Esophagus mucosa (tissue), 1 donor: ENCODE measurements around the gene ADSL. TPM values are rescaled to one million over a fixed set of nuclear protein-coding genes. Genes with fewer than 3 reads are reported as not detected.
"Not testable (repeated sequence)": the region's sequence is repeated elsewhere in the genome, so short reads cannot be mapped to it uniquely, and the experiment has no call there.

Source experiments
- ATAC-seq: fragments of 200-7000 bp; cut with Tn5 transposase; one replicate; pipeline ENCODE4 v1.9.1; 2020
- total RNA-seq: library from RNA; stranded (reverse); gene quantifications from one replicate; pipeline ENCODE4 v1.2.4, GENCODE V29; 2023
- donor health status: DM: yes; HTN: yes; CAD: no.

The ADSL gene
- total RNA-seq = 28.2 TPM

- ATAC-seq = peak; percentile 89
Measured at GRCh38 chr22:40346185-40347118, at the start of gene ADSL. TSS of gene ADSL (plus strand) at chr22:40346500. CDS start at chr22:40346559, 59 bp downstream.

- ATAC-seq = no peak
Measured at GRCh38 chr22:40300316-40300715, 46.0 kb upstream of the ADSL start.

GRCh38 chr22:40300884-40301672 is 45.2 kb upstream of the ADSL start:
- no peak for ATAC-seq

- no peak for ATAC-seq
Measured at GRCh38 chr22:40302149-40302548, 44.2 kb upstream of the ADSL start.

DNA sequence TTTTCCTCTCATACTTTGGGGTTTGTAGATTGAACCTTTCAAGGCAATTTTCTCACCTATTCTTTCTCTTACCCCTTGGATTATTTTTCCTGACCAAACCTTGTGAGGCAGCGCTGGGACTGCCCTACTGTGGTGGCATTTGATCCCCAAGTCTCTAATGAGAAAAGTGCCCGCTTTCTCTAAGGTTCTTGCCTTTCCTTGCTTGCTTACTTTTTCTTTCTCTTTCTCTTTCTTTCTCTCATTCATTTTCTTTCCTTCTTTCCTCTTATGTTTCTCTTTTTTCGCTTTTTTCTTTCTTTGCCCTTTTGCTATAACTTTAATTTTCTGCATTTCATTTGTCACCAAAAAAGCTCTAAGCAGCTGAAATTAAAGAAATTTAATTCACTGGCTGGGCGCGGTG is 40.7 kb upstream of the ADSL start:
- no peak for ATAC-seq

- ATAC-seq = no peak
Measured at GRCh38 chr22:40308999-40309573, 37.2 kb upstream of the ADSL start.

DNA sequence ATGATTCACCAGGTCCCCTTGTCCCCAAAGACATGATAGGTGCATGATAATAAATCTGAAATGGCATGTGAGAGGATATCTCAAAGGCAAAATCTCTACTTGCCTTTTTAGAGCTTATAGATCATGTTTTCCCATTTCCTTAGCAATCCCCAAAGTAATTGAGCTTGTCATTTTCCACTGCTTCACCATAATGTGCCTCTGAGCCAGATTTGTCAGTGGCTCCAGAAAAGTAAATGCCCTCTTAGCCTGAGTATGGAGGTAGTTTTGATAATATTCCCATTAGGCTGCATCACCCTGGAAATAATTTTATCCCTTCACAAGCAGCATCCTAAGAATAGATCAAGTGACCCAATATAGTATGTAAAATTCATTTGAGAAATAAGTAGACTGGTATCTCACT is 36.7 kb upstream of the ADSL start:
- no peak for ATAC-seq

DNA sequence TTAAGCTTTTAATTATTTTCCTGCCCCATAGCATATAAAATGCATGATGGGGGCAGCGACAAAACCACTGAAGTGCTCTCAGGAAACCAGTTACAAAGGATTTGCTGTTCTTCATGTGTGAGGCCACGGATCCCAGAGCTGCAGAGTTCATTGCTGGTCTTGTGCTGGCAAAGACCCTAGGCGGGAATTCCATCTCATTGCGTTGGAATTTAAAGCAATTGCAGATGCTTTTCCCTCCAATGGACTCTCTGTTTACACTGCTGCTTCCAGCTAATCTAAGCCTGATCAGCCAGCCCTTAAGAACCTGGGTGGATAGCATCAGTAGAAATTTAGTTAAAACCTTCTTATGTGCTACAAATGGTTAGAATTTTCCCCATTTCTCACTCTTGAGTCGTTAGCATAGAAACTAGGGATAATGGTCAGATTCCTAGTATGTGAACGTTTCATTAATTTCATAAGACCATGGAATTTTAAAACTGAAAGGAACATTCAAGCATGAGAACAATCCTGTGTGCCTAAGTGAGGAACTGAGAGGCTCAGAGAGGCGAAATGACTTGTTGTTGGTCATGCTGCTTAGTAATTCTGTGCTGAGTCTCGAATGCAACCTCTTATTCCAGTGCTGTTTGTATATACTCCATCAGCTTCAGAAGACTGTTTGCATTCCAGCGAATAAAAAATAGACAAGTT is 36.1 kb upstream of the ADSL start:
- no peak for ATAC-seq

- ATAC-seq = no peak
Measured at GRCh38 chr22:40310768-40311120, 35.6 kb upstream of the ADSL start.

- not testable (repeated sequence) for ATAC-seq
Measured at GRCh38 chr22:40311646-40312045, 34.7 kb upstream of the ADSL start.

DNA sequence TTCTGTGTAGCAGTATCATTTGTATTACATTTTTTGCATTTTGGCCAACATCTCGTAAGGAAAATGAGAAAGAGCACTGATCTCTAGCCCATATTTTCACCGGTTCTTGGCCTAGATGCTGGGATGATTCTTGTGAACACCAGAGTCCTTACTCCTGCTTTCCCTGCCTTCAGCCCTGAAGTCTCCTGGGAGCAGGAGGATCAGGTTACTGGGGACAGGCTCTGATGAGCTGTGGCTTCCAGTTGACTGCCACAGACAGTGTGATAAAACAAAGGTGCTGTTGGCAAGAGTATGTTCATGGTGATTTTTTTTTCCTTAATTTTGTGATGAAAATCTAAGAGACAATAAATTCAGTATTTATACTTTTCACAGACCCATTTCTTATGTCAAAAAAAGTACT is 34.2 kb upstream of the ADSL start:
- no peak for ATAC-seq

GRCh38 chr22:40313007-40313406 is 33.3 kb upstream of the ADSL start:
- ATAC-seq = no peak

DNA sequence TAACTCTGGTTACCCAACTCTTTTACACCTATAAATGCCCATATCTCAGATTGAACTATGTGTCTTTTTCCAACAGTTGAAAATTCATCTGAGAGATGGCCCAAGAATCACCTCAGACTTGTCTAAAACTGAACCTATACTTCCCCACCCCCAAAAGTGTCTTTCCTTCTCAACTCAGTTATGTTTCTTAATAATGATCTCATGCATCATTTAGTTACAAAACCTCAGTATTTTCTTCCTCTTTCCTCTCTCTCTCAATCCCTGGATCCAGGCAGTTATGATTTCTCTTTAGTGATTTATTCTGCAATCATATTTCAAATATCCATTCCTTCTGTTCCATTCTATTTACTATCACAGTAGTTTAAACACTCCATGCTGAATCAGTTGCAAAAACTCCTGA is 32.3 kb upstream of the ADSL start:
- no peak for ATAC-seq

- no peak for ATAC-seq
Measured at GRCh38 chr22:40320687-40321086, 25.6 kb upstream of the ADSL start.

GRCh38 chr22:40322021-40322420 is 24.3 kb upstream of the ADSL start:
- no peak for ATAC-seq

GRCh38 chr22:40322818-40323447 is 23.4 kb upstream of the ADSL start:
- ATAC-seq = no peak

GRCh38 chr22:40323681-40324171 is 22.6 kb upstream of the ADSL start:
- ATAC-seq = no peak

- ATAC-seq = no peak
Measured at GRCh38 chr22:40324468-40325305, 21.6 kb upstream of the ADSL start.

- ATAC-seq = no peak
Measured at GRCh38 chr22:40325315-40325714, 21.0 kb upstream of the ADSL start.

DNA sequence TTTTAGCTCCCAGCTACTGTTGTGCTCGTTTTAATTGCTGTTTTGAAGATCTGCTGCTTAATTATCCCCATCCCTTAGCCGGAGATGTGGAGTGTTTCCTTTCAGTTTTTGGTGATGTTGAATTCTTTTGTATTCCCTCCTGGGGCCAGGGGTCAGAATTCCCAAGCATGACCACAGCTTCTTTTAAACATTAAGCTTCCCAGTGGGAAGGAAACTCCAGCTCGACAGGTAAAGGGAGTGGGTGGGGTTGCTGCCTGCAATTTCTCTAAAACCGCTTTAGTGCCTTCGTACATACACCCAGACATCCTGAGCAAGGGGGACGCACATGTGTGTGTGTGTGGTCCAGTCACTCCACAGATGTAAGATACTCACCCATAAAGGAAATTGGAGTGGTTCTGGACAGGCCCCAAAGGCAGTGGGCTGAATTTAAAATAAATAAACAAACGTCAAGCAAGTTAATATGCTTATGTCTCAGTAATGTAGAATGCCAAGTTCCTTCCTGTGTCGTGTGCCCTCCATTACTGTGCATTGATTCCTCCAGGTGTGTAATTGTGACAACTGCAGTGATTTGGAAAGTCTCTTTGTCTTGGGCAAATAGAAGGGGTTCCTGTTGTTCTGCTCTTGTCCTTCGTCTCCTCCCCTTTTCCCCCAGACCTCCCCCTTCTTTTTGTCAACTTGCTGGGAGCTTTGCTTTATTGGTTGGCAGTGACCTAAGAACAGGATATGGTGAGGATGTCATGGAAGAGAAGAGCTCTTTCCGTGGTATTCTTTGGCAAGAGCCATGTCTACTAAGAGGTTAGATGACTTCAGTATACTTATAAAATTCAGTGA is 19.2 kb upstream of the ADSL start:
- no peak for ATAC-seq
